Fibroblast of skin of scalp (primary cell): ENCODE data around the gene PACS1.
A peak's percentile ranks its signal among the peaks of the same experiment; 100 is the strongest.
"Not testable (repeated sequence)": the region's sequence is repeated elsewhere in the genome, so short reads cannot be mapped to it uniquely, and the experiment has no call there.

Experiments used
- DNase-seq: peaks from one replicate; pipeline ENCODE4 v3.0.0-alpha.2; 2013

The PACS1 gene

DNA sequence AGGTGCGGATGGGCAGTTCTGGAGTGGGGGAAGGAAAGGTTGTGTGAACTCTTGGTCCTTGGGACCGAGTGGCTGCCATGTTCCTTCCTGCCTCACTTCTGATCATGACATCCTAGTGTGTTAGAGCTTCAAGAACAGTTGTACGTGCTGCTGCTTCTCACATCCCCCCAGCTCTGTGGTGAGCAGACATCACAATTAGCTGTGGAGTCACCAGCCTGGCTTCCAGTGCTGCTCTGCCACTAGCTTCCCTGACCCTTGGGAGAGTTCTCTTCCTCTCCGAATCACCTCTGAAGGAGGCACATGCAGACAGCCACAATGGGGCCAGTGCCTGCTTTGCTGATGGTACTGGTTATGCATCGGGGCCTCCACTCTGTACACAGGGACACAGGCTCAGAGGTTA lies 192.1 kb downstream of the PACS1 start:
- no peak for DNase-seq

DNA sequence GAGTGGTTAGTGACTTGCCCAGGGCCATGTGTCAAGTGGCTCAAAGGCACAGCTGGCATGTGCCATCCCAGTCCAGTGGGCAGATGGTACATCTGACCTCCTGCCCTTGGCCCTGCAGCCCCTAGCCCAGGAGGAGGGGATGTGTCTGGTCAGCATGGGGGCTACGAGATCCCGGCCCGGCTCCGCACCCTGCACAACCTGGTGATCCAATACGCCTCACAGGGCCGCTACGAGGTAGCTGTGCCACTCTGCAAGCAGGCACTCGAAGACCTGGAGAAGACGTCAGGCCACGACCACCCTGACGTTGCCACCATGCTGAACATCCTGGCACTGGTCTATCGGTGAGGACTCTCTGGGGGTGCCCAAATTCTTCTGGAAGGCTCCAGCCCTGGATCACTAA lies 192.6 kb downstream of the PACS1 start:
- DNase-seq: no peak

DNA sequence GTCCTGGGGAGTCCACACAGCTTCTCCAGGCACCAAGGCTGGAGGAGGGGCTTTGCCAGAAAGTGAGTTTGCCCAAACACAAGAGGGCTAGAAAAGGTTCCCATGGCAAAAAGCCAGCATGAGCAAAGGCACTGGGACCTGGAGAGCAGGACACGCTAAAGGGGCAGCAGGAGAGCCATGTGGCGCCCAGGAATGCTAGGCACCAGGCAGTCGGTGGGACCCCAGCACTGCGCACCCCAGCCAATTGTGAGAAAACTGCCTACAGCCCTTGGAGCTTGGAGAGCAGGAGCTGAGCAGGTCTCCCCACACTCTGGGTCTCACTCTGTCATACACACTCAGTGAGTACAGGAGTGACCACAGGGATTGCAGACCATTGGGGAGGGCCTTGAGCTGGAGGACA lies 193.2 kb downstream of the PACS1 start:
- DNase-seq: no peak

DNA sequence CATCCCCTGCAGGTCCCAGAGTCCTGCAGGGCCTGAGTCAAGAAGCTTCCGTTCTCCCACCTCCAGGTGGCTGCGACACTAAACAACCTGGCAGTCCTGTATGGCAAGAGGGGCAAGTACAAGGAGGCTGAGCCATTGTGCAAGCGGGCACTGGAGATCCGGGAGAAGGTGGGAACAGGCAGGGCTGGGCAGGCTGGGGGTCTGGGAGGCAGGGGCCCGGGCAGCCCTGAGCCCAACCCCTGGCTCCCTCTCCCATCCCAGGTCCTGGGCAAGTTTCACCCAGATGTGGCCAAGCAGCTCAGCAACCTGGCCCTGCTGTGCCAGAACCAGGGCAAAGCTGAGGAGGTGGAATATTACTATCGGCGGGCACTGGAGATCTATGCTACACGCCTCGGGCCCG lies 193.7 kb downstream of the PACS1 start:
- no peak for DNase-seq

DNA sequence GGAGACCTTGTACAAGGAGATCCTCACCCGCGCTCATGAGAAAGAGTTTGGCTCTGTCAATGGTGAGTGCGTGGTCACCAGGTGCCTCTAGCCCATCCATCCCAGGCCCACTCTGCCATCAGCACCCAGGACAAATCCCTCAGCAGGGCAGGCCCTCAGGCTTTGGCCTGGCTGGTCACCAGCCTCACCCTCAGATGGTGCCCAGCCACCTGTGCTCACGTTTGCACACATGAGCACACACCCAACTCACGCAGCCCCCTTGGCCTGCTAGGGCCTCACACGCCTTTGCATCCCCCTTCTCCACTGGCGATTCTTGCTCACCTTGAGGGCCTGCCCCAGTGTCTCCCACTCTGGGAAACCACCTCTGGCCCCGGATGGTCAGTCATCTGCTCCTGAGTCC lies 194.3 kb downstream of the PACS1 start:
- DNase-seq: no peak

DNA sequence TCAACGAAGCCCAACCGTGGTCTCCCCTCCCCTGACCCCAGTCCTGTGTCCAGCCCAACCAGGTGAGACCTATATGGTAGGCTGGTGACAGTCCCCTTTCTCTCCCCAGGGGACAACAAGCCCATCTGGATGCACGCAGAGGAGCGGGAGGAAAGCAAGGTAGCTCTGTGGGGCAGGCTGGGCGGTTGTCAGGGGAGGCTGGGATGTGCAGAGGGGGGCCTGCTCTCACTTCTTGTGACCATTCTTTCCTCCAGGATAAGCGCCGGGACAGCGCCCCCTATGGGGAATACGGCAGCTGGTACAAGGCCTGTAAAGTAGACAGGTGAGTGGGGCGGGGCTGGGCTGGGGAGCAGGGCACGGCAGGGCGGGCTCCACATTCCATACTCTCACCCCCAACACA lies 194.8 kb downstream of the PACS1 start:
- no peak for DNase-seq

DNA sequence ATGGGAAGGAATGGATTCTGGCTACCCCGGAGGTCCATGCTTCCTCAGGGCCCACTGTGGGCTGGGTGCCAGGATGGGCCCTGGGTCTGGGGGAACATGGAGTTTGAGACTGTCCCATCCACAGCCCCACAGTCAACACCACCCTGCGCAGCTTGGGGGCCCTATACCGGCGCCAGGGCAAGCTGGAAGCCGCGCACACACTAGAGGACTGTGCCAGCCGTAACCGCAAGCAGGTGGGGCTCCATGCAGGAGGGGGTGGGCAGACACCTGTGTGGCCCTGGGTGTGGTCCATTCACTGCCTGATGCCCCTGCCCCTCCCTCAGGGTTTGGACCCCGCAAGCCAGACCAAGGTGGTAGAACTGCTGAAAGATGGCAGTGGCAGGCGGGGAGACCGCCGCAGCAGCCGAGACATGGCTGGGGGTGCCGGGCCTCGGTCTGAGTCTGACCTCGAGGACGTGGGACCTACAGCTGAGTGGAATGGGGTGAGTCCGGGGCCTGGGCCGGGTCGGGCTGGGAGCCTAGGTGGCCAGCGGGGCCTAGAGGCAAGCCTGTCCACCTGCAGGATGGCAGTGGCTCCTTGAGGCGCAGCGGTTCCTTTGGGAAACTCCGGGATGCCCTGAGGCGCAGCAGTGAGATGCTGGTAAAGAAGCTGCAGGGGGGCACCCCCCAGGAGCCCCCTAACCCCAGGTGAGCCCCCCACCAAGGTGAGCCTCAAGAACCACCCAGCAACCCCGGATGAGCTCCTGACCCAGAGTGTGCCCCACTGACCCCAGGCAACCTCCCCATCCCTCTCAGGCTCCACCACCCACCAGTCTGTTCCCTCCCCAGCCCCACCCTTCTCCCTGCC lies 195.7 kb downstream of the PACS1 start:
- no peak for DNase-seq

DNA sequence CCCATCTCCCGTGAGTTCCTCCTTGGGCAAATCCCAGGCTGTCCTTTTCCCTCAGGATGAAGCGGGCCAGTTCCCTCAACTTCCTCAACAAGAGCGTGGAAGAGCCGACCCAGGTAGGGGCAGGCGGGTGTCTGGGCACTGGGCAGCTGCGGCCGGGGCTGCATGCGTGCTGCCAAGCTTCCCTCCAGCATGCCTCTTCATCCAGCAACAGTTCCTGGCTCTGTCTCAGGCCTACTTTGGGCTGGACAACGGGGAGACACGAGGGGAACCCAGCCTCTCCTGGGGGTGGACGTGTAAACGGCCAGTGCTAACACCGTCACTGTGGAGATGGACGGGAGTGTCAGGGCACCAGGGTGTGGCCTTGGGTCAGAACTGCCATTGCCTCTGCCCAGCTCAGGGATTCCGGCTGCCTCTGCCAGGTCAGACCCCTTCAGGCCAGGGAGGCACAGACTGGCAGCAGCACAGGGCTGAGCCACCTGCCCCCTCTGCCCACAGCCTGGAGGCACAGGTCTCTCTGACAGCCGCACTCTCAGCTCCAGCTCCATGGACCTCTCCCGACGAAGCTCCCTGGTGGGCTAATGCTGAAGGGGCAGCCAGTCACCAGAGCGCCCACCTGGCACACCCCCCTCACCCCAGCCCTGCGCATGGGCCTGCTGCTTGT lies 196.4 kb downstream of the PACS1 start:
- DNase-seq: no peak

DNA sequence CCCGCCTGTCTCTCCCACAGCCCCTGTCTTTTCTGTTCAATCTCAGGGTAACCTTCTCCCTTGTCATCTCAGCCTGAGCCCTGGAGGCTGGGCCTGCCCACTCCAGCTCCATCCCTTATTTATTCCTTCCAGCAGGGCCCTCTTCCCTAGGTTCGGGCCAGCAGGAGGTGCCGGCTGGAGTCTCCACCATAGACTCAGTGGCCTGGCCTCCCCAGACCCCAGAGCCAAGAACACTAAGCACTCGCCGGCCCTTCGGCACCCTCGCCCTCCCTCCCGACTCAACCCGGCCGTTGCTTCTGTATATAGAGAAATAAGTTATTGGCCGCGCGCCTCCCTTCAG lies 196.9 kb downstream of the PACS1 start:
- DNase-seq: no peak

DNA sequence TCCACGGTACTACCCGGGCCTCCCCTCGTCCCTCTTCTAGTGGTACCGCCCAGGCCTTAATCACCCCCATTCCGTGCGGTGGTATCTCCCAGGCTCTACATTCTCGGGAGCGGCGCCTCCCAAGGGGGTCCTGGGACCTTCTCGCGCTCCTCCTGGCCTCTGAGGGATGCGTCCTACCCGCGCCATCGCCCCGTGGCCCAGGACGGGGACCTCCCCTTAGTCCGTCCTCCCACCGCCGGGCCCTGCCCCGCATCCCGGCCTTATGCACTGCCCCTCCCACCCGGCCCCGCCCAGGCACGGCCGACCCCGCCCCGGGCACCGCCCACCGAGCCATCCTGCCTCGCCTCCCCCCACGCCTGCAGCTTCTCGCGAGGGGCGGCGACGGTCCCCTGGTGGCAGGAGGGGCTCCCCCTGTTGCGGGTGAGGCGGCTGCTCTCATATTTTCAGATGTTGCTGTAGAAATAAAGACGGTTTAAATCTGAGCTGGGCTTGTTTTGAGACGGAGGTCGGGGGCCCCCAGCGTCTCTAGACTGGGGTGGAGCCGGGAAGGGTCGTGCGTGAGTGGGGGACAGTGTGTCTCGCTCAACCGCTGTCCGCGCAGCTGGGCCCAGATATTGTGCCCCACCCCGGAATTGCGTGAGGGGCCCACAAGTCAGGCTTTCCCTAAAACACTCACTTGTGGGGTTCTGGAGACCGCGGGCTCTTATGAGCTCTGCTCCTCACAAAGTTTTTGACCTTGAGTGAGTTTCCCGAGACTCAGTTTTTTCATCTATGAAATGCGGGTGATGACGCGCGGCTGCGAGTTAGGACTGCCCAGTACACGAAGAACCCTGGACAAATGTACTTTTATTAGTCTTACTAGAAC lies 197.5 kb downstream of the PACS1 start:
- DNase-seq: peak; percentile 91

DNA sequence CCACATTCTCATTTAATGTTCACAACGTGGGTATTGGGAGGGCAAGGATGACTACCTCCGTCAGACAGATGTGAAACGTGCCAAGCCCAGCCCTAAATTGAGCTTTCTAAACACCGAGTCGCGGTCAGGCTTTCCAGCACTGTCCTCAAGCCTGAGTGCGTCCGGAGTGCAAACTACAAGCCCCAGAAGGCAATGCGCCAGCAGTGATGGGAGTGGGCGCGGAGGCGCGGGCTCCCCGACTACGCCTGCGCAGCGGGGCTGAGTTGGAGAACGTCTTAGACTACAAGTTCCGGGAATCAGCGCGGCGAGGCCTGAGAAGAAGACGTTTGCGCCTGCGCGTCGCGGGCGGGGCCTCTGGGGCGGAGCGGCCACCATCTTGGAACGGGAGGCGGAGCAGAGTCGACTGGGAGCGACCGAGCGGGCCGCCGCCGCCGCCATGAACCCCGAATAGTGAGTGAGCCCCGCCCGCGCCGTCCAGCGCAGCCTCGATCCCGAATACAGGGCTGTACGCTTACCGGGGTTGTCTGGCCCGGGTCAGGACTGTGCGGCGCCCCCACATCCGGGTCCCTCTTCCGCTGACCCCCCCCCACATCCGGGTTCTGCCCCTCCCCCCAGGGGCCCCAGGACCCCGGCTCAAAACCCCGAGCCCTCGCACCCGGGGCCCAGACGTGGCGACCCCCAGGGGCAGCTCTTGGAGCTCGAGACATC lies 198.3 kb downstream of the PACS1 start, which contains the start of gene RAB1B:
TSS of gene RAB1B (plus strand) at position 396 of the 708 bp plus-strand sequence. CDS start at position 437, 41 bp downstream.
- peak; percentile 100 for DNase-seq

DNA sequence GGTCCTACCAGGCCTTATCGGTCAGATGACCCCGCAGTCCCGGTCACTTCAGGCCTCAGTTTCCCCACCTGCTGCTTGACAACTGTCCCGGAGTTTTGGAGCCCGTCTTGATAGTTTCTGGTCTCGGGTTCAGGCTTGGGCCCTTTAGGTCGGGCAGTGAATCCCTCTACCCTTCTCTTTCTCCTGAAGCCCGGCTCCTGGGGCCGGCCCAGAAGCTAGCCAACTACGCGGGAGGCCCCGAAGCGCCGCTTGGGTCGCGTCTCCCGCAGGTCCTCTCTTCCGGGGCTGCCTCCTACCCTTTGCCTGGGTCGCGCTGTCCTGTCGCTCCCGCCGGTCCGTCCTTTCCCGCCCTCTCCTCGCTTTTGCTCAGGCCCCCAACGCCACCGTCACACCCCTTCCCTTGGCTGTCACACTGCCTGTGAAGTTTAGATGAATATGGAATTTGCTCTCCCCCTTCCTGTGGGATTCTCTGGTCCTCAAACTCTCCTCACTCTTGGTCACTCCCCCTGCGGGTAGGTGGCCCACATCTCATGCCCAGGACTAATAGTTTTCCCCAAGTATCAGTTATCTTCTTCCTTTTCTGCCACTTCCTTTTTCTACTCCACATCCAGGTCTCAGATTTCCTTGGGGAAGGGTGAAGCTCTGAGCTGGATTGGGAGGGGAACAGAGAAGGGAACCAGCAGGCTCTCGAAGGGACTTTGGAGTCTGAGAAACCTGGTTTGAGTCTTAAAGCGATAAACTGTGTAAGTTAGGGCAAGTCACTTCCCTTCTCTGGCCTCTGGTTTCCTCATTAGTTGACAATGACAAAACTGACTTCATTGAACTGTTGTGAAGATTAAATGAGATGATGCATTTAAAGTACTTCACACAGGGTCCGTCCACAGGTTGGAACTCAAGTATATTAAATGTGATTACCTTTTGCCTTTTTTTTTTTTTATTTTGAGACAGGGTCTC lies 199.2 kb downstream of the PACS1 start:
- DNase-seq: peak; percentile 67

DNA sequence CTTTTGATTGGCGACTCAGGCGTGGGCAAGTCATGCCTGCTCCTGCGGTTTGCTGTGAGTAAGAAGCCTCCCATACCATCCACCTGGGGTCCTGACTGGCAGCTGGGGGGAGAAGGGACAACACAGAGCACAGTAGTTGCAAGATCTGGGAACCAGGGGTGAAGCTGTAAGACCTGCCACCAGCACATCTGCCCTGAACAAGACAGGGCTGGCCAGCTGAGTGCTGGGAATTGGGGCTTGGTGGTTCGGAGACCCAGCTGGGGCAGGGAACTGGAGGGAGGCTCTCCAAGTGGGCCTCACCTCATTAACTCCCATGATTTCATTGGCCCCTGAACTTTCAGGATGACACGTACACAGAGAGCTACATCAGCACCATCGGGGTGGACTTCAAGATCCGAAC lies 201.7 kb downstream of the PACS1 start:
- no peak for DNase-seq

DNA sequence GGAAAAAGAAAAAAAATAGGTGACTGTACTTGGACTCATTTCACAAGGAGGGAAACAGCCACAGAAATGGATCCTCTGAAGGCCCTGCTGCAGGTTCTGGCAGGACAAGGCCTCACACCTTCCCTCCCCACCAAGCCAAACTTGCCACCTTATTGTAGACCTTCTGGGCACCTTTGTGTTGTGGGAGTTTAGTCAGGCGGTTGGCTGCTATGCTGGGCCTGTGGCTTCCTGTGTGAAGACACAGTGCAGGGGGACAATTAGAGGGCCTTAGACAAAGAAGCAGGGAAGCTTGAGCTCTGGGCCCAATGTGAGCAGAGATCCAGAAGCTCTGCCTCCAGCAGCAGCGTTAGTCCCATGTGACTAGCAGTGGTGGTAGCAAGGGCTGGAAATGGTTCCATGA lies 202.5 kb downstream of the PACS1 start:
- DNase-seq: no peak

DNA sequence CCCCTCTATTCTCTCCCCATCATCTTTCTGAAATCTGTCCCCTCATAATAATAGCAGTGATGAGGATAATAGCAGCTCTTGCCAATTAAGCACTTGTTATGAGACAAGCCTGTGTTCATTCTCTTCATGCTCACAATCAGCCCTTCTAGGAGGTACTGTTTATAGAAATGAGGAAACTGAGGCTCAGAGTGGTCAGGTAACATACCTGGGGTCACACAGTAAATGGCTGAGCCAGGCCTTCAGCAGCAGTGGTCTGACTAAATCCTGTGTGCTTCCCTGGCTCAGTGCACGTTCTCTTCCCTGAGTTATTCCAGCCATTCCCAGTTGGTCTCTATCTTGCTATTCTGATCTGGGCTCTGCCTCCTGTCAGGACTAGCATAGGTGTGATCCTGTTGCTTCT lies 204.1 kb downstream of the PACS1 start:
- no peak for DNase-seq

DNA sequence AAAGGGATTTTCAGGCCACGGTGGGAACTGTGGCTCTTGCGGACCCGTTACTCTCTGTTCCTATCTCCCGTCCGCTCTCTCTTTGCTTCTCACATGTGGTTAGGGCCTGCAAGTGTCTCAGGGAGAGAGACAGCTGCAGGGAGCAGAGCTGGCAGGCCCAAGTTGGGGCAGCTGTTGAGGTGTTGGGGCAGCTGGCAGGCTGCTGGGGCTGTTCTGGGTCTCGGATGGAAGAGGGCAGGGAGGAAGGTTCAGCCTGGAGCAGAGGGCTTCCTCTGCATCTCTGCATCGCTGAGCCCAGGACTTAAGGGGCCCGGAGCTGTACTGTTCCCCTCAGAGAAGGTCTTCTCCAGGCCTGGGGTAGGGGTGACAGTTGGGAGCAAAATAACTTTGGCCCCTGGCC lies 205.3 kb downstream of the PACS1 start:
- DNase-seq: no peak

DNA sequence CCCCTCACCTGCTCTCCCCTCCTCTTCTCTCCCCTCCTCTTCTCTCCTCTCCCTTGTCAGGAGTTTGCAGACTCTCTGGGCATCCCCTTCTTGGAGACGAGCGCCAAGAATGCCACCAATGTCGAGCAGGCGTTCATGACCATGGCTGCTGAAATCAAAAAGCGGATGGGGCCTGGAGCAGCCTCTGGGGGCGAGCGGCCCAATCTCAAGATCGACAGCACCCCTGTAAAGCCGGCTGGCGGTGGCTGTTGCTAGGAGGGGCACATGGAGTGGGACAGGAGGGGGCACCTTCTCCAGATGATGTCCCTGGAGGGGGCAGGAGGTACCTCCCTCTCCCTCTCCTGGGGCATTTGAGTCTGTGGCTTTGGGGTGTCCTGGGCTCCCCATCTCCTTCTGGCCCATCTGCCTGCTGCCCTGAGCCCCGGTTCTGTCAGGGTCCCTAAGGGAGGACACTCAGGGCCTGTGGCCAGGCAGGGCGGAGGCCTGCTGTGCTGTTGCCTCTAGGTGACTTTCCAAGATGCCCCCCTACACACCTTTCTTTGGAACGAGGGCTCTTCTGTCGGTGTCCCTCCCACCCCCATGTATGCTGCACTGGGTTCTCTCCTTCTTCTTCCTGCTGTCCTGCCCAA lies 206.0 kb downstream of the PACS1 start:
- DNase-seq: no peak

DNA sequence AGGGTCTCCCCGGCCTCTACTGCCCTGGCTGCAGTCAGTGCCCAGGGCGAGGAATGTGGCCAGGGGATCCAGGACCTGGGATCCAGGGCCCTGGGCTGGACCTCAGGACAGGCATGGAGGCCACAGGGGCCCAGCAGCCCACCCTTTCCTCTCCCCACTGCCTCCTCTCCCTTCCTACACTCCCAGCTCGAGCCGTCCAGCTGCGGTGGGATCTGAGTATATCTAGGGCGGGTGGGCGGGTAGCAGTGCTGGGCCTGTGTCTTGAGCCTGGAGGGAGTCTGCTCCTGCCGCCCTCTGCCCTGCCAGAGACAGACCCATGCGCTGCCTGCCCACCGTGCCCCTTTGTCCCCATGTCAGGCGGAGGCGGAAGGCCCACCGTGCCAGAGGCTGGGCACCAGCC lies 206.5 kb downstream of the PACS1 start:
- not testable (repeated sequence) for DNase-seq

DNA sequence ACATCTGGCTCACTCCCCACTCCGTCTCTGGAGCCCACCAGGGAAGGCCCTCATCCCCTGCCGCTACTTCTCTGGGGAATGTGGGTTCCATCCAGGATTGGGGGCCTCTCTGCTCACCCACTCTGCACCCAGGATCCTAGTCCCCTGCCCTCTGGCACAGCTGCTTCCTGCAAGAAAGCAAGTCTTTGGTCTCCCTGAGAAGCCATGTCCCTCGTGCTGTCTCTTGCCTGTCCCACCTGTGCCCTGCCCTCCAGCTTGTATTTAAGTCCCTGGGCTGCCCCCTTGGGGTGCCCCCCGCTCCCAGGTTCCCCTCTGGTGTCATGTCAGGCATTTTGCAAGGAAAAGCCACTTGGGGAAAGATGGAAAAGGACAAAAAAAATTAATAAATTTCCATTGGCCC lies 207.0 kb downstream of the PACS1 start:
- not testable (repeated sequence) for DNase-seq

DNA sequence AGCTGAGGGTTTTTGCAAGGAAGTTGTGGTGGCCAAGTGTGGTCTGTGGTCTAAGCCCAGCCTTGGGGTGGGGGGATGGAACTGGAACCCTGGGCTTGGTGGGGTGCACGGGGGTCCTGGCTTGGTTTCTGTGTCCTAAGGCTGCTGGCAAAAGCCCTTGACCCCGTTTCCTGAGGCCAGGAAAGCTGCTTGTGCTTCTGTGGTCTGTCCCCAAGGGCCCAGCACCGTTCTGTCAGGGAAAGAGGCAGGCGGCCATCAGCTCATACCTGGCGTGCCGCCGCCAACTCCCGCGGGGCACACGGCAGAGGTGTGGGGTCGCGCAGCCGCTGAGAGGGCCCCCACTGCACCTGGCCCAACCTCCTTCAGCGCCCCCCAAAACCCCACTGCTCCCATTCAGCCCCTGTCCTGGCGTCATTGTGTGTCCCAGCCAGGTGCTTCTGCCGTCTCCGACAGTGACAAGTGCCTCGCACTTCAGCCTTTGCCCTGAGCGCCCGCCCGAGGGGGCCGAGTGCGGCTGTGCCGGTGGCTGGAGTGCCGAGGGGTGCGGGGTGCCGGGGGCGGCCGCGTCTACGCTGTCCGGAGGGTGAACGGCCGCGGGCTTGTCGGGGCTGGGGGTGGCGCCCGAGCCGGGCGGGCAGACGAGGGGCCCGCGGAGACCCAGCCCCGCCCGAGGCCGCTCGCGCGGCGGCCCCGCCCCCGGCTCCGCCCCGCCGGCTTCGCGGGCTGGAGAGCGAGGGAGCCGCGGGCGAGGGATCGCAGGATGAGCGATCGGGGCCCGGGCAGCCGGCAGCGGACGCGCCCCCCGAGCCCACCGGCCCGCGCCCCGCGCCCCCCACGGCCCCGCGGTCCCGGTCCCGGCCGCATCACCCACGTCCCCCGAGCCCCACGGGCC lies 207.6 kb downstream of the PACS1 start, which contains the start of gene CNIH2:
TSS of gene CNIH2 (plus strand) at position 705 of the 892 bp plus-strand sequence. CDS start 282 bp downstream, outside the sequence.
- peak; percentile 28 for DNase-seq
